Stomach (tissue), 4 donors: ENCODE data around the gene ATP11B.

Experiments
- CTCF ChIP-seq, 7 experiments: fragments of 450-650 bp in 4 of 7; fragments of 200-600 bp in 3 of 7; sonication (generic) in 3 of 7; IDR thresholded peaks; one replicate each; pipeline ENCODE4 v1.5.1; 2016 to 2019; ENCODE audit warnings: antibody characterized with exemption in 7 of 7, control low read depth in 2 of 7, mild to moderate bottlenecking in 1 of 7
- EP300 ChIP-seq: sonication (generic); formaldehyde crosslinking; IDR thresholded peaks from one replicate; pipeline ENCODE4 v1.6.1; 2017; ENCODE audit warnings: antibody characterized with exemption
- POLR2AphosphoS5 ChIP-seq, 3 donors: sonication (generic); formaldehyde crosslinking; IDR thresholded peaks; one replicate each; pipeline ENCODE4 v1.6.1; 2016; ENCODE audit warnings: antibody characterized with exemption in 3 of 3

GRCh38 chr3:182947888-182948287 lies 154.6 kb downstream of the ATP11B start:
- TF ChIP-seq POLR2AphosphoS5 (IDR thresholded peaks at IDR 0.05) (no peak), EP300 (no peak), CTCF (IDR thresholded peaks at IDR 0.05) (no peak)
